ELF-1 (cell line): ENCODE data around the gene GSTA3.
"Not testable (repeated sequence)": the region's sequence is repeated elsewhere in the genome, so short reads cannot be mapped to it uniquely, and the experiment has no call there.

ENCODE experiments used
- DNase-seq: peaks from one replicate; pipeline ENCODE4 v3.0.0-alpha.2; 2016; ENCODE audit warnings: low read depth, low spot score

The GSTA3 gene

DNA sequence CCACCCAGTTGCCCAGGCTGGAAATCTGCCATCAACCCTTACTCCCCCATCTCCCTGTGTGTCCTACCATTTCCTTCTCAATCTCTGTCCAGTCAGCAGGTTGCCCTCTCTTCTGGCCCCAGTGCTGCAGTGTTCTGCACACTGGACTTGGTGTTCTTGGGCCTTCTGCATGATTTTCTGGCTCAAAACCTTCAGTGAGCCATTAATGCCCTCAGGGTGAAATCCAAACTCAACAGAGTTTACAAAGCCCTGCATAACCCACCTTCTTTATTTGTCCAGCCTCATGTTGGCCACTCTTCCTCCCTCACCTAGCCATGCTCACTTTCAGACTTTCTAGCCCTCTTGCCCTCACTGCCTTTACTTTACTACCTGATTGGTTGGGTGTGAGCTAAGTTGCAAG, 5.0 kb upstream of the GSTA3 start:
- no peak for DNase-seq

DNA sequence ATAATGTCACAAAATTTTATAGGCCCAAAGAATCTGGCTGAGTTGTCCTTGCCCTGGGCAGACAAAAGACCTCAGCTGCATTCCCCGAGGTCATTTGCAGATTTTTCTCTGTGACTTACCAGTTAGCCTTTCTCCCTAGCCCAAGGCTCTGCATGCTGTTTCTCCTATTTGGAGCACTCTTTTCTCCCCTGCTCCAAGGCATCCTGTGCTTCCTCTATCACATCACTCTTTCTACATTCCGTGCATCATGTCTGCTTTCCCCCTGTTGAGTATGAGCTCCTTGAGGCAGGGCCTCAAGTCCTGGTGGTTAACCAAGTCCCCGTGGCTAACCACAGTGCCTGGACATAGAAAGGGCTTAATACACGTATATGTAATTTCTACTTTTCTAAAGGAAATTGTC, 593 bp upstream of the GSTA3 start:
- DNase-seq, result peak; percentile 83

DNA sequence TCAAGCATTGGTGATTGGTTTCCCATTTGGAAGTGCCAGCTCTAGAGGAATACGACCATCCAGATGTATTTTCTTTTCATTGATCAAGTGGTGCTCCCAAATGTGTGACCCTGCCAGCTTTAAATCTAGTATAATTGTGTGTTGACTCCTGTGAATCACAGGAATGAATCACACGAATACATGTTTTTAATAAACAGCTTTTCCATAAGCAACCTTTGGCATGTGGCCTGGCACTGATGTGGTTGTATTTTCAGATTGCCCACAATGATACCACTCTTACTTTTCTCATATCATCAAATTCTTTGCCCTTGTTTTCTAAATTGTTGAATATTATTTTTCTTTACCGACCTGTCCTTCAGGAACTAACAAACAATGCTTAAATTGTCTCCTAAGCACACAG, 367 bp downstream of the GSTA3 start:
- no peak for DNase-seq

DNA sequence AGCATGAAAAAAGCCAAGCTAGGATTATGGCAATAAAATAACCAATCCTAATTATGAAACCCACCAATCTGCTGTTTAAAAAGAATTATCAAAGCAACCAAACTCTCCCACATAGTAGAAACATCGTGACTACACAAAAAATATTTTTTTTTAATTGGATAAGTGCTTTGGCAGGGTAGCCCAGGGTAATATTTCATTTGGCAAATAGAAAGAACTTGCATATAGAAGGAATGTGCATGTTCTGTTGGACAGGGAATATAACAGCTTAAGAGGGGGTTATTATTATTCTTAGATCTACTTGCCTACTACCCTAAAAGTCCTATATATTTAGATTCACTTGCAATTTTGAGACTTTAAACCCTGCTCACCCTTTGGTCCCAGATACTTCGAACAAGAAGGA, 972 bp downstream of the GSTA3 start:
- no peak for DNase-seq

DNA sequence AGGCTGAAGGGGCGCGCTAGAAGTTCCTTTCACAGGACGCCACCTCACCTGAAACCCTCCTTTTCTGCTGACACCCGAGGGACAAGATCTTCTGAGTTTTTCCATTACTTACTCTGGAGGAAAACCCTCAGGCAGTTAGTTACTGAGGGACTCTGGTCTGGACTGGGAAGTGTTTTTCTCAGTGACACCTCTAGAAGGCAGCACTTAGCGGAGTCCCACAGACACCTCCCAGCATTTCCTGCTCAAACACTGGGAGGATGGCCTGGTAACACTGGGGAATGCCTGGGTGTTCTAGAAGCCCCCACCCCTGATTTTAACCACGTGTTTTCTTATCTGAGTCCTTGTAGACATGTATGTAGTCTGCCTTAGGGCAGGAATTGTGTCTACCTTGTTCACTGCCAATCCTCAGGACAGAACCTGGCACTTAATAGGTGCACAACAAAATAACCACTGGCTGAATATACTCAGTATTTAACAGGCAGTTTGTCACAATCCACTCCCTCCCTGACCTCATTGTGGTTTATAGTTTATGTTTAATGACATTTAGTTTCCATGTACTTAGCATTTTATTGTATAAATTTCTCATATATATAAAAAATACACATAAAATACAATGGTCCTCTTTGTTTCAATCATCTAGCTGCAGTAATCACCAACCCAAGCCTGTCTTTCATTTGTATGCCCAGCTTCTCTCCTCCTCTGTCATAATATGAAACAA, 4.8 kb downstream of the GSTA3 start:
- peak; percentile 80 for DNase-seq

DNA sequence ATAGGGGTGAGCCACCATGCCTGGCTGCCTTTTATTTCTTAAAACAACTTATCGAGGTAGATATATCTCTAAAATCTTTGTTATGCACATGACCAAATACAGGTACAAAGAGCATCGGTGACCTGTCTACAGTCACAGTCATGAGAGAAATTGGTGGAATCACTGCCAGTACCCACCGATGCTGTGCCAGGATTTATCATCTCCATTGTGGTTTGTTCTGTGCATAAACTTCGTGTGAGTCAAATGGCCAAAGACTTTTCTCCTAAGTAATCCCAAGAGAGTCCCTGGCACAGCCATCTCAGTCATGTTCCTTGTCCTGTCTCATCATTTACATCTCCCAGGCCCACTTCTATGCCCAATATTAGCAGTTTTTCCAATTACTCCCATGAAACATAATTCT, 9.0 kb downstream of the GSTA3 start:
- DNase-seq, result no peak

DNA sequence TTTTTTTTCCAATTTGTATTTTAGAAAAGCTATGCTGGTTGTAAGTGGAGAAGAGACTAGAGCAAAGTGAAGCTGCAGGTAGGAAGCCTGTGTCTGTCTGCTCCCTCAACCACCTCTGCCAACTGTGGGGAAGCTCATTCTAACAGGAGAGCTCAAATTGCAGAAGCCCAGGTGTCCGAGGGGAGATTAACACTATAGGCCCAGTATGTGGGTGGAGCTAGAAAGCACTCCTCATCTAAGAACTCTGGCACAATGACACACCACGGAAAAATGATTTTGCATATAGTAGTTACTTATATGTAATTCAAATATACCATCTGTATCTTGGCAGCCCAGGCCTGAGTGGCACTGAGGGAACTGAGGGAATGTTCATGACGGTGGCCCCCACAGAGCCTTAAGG, 13.7 kb downstream of the GSTA3 start:
- not testable (repeated sequence) for DNase-seq

DNA sequence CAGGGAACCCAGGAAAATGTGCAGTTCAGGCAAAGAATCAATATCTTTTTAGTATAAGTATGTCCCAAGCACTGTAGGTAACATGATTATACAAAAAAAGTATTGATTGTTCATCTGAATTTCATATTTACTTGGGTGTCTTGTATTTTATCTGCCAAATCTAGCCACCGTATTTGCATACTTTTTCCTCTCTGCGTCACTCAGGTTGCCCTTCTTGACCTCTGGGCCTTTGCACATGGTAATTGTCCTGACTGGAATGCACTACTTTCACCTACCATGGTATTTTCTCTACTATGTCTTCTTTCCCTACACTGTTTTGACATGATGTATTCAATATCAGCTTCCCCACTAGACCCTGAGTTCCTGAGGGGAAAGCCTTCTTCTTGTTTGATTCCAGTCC, 15.2 kb downstream of the GSTA3 start:
- DNase-seq, result no peak

DNA sequence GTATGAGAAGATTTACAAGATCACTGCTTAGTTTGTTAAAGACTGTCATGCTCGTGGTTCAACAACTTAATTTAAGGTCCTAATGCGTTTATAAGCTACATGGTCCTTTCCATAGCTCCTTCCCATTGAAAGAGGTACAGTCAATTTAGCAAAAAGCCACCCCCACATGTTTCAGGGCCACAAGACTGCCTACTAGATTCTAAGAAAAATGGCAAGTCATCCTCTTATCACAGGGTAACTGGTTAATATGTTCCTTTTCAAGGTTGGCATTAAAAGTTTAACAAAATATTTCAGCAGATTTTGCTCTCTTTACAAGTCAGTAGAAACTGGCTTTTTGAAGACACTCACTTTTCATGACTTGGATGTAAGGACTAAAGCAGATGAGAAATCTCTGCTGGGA, 15.7 kb downstream of the GSTA3 start:
- DNase-seq, result no peak

DNA sequence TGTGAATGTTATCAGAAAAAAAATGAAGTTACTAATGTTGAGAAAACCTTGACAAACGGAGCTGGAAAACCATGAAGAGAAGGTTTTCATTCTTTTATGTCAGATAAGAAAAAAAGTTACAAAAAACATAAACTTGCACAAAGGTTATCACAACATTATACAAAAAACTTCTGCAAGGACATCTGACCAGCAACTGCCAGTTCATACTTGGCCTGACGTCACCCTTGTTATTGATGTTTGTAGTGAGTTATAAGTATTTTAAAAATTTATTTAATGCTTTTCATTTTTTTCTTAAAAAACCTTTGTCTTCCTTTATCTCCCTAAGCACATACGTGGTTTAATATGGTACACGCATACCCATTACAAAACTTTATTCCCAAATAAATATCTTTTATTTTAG, 16.3 kb downstream of the GSTA3 start:
- no peak for DNase-seq

DNA sequence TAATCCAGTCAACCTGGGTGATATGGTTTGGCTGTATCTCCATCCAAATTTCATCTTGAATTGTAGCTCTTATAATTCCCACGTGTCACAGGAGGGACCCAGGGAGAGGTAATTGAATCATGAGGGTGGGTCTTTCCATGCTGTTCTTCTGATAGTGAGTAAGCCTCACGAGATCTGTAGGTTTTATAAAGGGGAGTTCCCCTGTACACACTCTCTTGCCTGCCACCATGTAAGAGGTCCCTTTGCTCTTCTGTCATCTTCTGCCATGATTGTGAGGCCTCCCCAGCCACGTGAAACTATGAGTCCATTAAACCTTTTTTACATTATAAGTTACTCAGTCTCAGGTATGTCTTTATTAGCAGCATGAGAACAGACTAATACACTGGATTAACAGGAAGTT, 19.5 kb downstream of the GSTA3 start:
- no peak for DNase-seq

DNA sequence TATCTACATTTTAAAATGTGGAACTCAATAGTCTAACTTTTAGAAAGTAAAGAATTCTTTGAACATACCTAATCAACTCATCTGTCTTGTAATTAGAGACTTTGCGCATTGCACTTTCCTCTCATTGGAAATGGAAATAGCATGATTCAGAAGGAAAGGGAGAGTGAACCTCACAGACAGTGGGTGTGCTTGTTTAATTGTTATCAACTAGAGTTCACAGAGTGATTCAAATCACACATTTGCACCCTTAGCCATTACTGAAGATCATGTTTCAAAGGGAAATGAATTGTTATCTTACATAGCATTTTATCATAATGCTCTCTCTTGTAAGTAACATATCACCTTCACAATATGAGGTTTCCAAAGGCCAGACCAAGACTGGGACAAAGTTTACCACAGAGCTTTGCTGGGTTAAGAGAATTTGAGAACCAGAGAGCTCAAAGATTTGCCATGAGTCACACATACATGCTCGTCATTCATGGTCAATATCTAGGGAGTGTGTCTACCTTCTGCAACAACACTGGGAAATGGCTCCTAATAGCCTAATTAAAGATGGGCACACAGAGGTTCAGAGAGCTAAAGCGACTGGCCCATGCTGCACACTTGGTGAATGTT, 21.5 kb downstream of the GSTA3 start:
- no peak for DNase-seq

DNA sequence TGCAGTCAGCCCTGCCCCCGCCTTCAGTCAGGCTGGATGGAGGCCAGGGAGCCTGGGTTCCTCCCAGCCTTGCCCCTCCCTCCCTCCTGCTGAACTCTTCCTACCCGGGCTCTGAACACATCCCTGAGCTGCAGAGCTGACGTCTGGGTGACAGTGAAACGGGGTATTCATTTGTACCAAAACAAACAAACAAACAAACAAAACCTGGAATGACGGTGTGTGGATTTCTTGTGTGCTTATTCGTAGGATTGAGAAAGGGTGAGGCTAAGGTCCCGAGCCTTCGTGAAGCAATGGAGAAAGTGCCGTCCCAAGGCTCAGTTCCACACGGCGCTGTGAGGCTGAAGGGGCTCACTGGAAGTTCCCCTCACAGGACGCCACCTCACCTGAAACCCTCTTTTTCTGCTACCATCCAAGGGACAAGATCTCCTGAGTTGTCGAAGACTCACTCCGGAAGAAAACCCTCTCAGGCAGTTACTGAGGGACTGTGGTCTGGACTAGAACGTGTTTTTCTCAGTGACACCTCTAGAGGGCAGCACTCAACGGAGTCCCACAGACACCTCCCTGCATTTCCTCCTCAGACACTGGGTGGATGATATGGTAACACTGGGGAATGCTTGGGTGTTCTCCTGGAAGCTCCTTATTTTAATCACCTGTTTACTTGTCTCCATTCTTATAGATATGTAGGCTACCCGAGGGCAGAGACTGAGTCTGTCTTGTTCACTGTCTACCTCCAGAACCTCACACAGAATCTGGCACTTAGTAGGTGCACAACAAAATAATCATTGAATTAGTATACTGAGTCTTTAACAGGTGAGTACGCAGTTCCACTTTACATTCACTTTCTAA, 27.3 kb downstream of the GSTA3 start:
- DNase-seq, result peak; percentile 87

DNA sequence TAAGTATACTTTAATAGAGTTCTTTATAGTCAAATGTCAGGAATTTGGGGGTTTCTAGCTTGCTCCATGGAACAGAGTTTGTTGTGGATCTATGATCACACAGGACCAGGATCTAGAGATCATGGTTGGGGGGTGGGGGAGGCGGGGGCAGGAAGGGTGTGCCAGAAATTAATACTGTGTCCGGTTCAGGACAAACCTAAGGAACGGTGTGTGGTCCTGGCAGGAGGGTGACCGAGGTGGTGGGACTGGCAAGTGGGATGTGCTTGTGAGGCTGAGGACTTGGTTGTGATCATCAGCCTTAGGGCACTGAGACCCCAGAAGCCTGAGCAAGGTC, 27.9 kb downstream of the GSTA3 start:
- no peak for DNase-seq

DNA sequence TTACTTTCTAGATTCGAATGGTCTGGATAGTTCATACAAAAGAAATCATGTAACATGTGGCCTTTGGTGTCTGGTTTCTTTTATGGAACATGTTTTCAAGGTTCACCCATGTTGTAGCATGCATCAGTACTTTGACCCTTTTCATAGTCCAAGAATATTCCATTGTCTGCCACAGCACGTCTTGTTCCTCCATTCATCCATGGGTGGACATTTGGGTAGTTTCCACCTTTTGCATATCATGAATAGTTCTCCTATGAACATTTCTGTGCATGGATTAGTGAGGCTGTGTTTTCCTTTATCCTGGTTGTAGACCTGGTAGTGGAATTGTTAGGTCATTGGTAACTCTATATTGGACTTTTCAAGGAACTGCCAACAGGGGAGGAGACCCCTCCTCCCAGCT, 31.7 kb downstream of the GSTA3 start:
- no peak for DNase-seq

DNA sequence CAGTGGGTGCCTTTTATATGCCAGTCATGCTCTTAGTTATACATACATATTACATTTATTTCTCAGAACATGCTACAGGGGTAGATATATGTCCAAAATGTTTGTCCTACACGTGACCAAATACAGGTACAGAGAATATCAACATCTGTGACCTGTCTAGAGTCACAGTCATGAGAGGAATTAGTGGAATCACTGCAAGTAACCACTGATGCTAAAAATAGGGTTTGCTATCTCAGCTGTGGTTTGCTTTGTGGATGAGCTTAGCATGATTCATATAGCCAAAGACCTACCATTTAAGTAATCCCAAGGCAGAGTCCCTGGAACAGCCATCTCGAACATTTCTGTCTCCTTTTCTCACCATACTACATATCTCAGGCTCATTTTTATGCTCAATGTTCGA, 32.3 kb downstream of the GSTA3 start:
- DNase-seq, result no peak

DNA sequence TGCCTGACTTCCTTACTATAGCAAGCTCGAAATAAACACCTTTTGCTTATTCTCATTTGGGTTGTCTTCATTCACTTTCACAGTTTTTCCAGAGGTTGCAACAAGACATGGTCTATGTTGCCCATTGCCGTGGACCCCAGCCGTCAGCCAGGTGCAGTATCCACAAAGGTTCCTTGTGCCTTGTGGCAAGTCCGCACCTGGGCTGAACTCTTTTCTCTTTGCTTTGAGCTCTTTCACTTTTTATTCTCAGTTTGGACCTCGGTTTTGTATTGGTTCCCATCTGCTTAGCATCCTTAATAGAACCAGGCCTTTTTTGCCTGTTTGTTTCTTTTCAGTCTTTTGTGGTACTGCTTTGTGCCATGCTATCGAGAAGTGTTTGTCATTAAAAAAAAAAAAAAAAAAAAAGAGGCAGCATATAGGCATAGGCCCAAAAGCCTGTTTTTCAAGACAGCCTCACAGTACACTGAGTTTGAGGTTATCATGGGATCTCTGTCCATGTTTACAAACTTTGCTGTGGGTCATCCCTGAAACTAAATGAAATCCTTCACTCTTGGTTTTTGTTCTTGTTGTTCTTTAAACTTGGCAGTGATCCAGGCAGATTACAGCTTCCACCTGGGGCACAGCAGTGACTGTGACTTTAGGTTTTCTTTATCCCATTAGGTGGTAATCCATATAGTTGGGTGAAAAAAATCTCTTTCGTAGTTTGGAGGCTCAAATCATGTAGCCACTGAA, 33.3 kb downstream of the GSTA3 start:
- DNase-seq, result no peak

DNA sequence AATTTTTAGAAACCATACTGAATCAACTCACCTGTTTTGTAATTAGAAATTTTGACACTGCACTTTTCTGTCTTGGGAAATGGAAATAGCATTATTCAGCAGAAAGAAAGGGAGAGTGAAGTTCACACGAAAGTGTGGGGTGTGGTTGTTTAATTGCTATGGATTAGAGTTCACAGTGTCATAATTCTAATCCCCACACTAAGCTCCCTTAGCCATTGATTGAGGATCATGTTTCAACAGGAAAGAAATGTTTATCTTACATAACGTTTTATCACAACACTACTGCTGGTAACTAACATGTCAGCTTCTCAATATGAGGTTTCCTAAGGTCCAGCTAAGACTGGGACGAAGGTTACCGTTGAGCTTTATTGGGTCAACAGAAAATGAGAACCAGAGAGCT, 37.5 kb downstream of the GSTA3 start:
- no peak for DNase-seq

DNA sequence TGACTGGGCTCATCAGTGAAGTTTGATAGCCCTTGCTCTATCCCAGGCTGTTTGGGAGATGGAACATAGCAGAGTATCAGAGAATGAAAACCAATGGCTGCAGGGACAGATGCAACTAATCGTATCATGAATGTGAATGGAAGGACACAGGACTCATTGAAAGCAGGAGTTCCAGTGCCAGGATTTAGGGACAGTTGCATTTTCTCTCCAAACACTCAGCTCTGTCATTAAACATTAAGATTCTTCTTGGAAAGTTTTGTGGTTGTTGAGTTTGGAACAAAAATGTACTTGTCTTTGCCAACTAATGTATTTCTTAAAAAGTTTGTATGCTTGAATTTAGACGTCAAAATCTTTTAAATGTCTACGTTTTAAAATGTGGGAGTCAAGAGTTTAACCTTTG, 37.9 kb downstream of the GSTA3 start:
- no peak for DNase-seq

DNA sequence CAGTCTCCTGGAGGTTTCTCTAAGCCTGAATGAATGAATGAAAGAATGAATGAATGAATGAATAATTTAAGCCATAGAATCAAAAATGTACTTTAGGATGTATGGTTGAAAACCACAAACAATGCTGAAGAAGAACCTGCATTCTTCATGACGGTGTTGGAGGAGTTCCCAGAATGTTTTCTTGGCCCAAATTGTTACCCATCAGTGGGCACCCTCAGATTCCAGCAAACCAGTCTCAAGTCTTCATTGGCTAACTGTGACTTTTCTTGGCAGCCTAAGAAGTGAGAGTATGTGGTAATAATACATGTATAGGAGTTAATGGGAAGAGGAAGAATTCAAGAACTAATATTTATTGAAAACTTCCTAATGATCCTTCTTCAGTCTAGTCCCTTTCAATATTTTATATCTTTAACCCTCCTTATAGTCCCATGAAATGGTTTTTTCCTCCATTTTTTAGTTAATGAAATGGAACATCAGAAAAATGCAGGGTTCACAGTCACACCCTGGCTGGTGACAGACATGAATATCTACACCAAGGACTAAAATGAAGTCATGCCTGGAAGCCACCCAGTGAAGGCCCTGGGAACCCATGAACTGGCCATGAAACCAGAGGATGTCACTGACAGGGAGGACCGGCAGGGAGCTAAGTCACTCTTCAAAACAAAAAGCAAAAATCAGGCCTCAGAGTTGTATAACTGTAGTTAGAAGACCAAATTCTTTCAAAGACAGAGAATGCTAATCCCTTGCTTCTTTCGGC, 39.0 kb downstream of the GSTA3 start:
- DNase-seq, result not testable (repeated sequence)

DNA sequence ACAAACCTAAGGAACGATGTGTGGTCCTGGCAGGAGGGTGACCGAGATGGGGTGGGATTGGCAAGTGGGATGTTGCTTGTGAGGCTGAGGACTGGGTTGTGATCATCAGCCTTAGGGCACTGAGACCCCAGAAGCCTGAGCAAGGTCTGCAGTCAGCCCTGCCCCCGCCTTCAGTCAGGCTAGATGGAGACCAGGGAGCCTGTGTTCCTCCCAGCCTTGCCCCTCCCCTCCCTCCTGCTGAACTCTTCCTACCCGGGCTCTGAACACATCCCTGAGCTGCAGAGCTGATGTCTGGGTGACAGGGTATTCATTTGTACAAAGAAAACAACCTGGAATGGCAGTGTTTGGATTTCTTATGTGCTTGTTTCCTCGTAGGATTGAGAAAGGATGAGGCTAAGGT, 40.6 kb downstream of the GSTA3 start:
- DNase-seq, result peak; percentile 28

DNA sequence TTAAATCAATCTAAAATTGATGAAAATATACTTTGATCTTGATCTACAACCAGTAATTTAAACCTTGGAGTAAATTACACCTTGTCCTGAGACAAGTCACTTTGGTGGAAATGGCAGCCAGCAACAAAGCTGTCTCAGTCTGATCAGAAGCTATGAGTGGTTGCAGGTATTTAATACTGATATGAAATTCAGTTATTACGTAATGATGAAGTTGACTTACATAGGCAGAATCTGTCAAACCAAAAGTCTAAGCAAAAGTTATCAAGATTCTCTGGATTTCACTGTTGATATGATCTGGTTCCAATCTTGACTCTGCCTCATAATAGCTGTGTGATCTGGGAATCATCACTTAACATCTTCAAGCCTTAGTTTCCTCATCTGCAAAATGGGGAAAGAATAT, 41.3 kb downstream of the GSTA3 start:
- no peak for DNase-seq
